UCSD-AML1 (cell line): ENCODE results near the gene SMCR8.
A peak's percentile ranks its signal among the peaks of the same experiment; 100 is the strongest.
"Not testable (repeated sequence)": the region's sequence is repeated elsewhere in the genome, so short reads cannot be mapped to it uniquely, and the experiment has no call there.

ENCODE experiments used
- DNase-seq: peaks from one replicate; lab custom pipeline; 2025; ENCODE audit not compliant: unreplicated experiment; lab: John Stamatoyannopoulos, UW

Gene SMCR8, protein sequence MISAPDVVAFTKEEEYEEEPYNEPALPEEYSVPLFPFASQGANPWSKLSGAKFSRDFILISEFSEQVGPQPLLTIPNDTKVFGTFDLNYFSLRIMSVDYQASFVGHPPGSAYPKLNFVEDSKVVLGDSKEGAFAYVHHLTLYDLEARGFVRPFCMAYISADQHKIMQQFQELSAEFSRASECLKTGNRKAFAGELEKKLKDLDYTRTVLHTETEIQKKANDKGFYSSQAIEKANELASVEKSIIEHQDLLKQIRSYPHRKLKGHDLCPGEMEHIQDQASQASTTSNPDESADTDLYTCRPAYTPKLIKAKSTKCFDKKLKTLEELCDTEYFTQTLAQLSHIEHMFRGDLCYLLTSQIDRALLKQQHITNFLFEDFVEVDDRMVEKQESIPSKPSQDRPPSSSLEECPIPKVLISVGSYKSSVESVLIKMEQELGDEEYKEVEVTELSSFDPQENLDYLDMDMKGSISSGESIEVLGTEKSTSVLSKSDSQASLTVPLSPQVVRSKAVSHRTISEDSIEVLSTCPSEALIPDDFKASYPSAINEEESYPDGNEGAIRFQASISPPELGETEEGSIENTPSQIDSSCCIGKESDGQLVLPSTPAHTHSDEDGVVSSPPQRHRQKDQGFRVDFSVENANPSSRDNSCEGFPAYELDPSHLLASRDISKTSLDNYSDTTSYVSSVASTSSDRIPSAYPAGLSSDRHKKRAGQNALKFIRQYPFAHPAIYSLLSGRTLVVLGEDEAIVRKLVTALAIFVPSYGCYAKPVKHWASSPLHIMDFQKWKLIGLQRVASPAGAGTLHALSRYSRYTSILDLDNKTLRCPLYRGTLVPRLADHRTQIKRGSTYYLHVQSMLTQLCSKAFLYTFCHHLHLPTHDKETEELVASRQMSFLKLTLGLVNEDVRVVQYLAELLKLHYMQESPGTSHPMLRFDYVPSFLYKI

DNA sequence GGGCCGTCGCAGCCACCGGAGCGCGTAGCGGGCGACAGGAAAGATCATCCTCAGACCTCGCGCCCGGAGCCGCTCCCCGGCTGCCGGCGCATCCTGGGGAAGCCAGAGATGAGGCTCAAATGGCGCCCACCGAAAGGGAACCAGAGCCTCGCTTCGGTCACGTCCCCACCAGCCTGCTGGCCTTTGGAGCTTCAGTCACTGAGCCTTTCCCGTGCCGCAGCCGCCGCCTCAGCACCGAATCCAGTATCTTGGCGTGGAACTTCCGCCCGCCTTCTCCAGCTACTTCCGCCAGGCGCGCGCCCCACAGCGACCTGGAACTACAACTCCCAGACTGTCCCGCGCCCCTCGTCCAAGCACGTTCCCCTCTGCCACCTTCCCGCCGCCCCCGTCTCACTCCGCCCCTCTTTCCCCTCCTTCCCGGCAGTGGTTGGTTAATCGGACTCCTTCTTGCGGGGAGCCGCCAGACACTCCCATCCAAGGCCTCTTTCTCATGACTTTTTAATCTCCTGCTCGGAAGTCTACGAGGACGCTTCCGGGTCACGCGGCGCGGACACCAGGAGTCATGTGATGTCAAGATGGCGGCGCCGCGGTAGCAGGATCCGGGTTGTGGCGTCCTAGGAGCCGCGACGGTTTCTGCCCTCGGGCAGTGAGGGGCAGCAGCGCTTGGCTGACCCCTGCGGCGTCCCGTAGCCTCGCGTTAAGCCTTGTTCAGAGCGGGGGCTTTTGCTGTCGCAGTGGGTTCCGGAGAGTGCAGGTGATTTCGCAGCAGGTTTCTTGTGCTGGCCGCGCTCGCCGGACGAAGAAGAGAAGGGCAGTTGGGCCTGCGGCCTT is at the start of gene SMCR8, which contains the start of gene TOP3A:
SMCR8 (plus strand) TSS at position 563 of the 831 bp plus-strand sequence. CDS start 497 bp downstream, outside the sequence.
TOP3A (minus strand) TSS at position 264 of the 831 bp plus-strand sequence; CDS start at position 48, 216 bp downstream.
- DNase-seq: peak; percentile 97

DNA sequence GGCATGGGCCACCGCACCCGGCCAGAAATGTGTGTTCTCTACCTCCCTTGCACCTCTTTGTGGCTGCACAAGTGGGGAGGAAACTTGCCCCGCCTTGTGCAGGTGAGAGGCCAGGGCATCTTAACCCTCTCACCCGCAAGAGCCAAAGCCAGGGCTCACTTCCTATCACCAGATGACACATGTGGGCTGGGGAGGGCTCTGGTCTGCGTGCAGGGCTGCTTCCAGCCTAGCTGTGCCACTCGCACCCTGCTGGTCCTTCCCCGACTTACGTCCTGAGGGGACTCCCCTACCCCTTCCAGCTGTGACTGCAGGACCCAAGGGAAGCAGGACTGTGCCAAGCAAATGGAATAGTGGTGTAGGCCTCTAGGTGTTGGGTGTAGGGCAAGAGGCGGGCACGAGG is 47.7 kb upstream of the SMCR8 start:
- DNase-seq: no peak

DNA sequence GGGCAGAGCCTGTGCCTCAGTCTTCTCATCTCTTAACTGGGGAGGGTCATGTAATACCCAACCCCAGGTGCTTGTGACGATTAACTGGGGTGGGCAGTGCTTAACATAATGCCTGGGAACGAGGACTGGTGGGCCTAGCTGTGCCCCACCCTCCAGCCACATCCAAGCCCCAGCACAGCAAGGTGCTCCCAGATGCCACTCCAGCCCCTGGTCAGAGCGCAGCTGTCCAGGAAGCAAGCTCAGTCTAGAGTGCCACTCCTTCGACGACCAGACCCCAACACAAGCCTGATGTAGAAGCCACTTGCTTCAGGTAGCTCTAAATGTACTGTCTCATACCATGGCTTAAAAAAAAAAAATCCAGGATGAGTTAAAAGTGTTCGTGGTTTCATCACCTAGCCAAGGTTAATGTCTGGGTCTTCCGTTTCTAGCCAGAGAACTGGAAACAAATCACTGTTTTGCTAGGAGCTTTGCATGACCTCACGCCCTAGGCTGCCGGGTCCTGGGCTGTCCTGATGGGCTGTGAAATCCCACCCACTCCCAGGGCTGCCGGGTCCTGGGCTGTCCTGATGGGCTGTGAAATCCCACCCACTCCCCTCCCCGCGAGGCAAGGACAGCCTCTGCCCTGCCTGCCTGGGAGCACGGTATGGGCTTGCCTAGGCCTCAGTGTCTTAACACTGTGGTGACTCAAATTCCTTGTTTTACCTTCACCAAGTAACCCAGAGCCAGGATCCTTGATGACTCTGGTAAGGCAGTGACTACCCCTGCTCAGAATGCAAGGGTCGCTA is 47.0 kb upstream of the SMCR8 start:
- no peak for DNase-seq

DNA sequence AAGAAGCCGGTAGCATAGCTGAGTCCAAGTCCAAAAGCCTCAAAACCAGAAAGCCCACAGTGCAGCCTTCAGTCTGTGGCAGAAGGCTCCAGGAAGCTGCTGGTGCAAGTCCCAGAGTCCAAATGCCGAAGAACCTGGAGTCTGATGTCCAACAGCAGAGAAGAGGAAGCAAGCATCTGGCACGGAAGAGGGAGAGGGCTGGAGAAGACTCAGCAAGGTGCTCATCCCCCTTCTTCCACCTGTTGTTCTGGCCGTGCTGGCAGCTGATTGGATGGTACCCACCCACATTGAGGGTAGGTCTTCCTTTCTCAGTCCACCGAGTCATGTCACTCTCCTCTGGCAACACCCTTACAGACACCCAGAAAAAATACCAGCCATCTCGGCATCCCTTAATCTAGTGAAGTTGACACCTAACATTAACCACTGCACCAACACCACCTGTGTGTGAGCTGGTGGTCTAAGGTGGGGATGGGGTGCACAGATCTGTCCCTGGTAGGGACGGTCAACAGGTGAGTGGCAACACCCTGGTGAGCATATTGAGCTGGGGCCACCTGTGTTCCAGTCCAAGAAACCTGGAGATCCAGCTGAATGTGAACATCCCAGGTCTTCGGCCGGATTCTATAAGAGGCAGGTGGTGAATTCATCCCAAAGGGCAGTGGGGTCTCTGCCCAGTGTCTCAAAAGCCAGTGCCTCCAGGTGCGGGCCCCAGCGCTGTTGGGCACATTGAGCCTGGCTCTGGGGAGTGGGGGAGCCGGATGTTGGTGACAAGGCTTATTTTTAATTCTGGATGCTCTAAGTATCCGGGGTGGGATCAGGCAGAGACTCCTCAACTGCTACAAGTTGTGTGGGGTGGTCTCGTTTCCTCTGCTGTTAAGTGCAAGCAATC is 44.8 kb upstream of the SMCR8 start:
- no peak for DNase-seq

DNA sequence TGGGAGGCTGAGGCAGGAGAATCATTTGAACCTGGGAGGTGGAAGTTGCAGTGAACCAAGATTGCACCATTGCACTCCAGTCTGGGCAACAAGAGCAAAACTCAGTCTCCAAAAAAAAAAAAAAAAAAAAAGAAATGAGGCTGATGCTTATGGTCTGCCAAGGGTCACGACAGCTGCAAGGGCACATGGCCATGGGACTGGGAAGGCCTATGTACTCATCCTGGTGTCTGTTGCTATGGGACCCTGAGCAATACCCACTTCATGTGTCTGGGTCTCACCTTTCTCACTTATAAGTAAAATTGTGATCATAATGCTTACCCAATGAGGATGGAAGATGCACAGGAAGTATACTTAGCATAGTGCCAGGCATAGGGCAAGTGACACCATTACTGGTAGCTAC is 38.0 kb upstream of the SMCR8 start:
- DNase-seq: no peak

DNA sequence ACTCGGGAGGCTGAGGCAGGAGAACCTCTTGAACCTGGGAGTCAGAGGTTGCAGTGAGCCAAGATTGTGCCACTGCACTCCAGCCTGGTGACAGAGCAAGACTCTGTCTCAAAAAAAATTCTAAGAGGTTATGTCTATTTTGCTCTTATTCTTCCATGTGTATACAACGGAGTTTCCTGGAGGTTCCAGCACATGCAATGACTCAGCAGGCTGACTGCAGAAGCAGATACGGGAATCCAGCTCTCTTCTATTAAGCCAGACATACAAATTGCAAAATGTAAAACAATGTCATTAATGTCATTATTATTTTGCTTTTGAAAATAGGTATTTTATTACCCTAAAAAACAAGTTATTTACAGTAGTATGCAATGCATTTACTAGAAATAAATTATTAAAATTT is 36.2 kb upstream of the SMCR8 start:
- DNase-seq: no peak

DNA sequence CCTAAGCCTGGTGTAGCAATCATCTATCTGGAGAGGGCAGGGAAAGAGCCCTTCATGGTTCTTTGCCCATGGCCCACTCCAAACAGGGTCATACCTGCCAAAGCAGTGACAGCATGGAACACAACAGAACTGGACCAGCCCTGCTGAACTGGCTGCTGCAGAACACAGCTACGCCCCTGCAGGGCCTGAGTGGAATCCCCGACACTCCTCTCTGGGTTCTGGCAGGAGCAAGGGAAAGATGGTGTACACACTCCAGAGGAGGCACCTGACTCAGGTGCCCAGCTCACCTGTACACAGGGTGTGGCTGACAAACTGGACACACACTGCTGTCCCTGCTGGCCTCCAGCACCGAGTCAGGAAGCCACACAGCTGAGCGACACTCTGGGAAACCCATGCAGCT is 34.8 kb upstream of the SMCR8 start:
- no peak for DNase-seq

DNA sequence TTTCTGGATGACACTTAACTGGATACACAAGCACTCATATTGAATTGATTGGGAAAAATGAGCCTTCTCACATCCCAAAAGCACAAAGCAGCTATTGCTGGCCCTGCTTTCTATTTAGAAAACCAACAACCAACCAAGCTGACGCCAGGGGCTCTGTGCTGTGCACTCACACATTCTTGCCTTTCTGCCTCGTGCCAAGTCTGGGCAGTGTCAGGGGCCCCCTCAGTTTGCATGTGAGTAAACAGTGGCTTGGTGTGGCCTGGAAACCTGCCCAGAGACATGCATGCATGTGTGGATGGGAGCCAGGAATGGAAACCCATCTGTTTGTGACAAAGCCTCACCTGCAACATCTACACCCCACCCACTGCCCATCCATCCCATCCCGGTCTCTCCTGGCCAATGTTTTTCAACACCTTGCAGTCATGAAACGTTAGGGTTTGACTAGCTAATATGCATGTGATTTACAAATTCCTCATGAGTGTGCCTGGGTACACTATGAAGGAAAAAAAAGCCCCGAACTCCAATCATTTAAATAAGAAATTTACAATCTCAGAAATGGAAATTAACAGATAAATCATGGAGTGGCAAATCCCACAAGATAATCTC is 34.2 kb upstream of the SMCR8 start:
- DNase-seq: no peak

DNA sequence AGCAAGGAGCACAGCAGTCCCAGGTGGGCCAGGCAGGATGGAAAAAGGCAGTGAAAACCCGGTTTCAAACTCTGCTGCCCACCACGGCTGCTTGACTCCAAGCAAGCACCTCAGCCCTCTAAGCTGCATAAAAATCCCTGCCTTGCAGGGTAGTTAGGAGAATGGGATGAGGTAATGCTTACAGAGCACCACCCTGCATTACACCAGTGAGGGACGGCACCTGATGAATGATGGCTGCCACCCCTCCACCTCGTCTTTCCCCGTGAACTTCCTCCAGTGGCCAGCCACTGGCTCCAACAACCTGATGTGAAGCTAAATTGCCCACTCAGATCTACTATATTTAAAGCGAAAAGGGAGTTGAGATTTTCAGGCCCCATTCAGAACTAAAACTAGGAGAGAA is 33.3 kb upstream of the SMCR8 start:
- no peak for DNase-seq

DNA sequence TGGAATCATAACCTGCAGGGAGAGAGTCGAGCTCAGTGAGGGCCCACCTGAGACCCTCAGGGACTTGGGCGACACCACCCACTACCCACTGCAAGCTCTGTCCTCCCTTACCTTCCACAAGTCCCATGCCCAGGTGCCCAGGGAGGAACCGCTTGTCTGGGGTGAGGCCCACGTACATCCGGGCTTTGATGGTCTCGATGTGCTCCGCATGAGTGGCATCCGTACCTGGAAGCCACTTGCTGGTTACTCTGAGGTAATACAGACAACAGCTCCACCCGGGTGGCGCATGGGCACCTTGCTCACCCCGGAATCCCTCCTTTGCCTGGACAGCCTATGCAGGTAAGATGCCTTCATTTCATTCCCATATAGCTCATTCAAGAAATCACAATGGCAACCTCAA is 29.8 kb upstream of the SMCR8 start:
- DNase-seq: no peak

DNA sequence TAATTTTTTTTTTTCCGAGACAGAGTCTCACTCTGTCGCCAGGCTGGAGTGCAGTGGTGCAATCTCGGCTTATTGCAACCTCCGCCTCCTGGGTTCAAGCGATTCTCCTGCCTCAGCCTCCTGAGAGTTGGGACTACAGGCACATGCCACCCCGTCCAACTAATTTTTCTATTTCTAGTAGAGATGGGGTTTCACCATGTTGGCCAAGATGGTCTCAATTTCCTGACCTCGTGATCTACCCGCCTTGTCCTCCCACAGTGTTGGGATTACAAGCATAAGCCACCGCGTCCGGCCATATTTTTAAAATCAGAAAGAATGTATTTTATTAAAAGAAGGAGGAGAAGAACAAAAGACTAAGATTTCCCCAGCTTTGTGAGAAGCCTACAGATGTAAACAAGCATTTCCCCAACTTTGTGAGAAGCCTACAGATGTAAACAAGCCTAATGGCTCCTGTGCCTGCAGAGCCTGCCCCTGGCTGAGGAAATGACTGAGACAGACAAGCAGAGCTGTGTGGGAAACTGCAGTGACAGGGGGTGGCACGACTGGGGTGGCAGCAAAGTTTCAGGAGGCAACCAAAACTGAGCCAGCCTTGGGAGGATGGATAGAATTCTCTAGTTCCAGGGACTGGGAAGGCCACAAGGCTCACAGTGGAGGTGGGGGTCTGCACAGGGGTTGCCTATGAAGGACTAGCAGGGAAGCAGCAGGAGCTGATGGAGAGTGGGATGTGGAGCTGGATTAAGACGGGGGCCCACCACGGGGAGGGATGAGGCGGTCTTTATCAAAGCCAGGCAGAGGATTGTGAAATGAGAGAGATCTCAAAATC is 23.2 kb upstream of the SMCR8 start:
- DNase-seq: no peak

DNA sequence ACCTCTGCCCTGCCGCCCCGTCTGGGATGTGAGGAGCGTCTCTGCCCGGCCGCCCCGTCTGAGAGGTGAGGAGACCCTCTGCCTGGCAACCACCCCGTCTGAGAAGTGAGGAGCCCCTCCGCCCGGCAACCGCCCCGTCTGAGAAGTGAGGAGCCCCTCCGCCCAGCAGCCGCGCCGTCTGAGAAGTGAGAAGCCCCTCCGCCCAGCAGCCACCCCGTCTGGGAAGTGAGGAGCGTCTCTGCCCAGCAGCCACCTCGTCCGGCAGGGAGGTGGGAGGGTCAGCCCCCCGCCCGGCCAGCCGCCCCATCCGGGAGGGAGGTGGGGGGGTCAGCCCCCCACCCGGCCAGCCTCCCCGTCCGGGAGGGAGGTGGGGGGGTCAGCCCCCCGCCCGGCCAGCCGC is 17.0 kb upstream of the SMCR8 start:
- not testable (repeated sequence) for DNase-seq

DNA sequence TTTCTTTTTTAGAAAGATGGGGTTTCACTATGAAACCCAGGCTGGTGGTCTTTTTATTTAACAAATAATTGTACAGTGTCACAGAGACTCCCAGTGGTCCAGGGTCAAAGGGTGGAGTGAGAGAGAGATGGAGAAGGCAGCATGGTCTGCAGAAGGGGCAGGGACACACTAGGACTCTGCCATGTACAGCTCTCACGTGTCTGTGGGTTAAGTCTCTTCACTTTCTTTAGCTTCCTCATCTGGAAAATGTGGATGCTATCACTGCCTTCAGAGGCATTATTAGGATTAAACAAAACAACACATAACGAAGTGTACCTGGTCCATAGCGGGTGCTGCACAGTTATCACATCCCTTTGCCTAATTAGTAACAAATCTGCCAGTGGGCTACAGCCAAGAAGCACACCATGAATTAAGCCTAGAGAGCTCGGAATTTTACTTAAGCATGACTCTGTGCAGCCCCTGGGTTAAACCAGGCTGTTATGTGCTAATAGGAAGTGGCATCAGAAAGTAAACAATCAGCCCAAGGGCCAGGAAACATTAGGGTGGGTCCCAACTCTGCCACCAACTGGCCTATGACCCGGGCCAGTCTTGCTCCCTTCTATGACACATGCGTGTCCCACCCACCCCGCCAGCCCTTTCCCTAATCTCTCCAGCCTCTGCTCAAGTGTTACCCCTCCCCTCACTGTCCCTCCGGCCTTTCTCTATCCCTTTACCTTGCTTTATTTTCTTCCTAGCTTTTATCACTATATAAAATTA is 14.2 kb upstream of the SMCR8 start:
- no peak for DNase-seq

DNA sequence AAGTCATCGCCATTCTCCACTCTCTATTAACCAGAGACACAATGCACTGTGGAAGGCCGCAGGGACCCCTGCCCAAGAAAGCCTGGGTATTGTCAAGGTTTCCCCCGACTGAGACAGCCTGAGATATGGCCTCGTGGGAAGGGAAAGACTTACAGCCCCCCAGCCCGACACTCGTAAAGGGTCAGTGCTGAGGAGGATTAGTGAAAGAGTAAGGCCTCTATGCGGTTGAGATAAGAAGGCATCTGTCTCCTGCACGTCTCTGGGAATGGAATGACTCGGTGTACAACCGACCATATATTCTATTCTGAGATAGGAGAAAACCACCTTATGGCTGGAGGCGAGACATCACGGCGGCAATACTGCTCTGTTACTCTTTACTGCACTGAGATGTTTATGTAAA is 11.9 kb upstream of the SMCR8 start:
- not testable (repeated sequence) for DNase-seq

DNA sequence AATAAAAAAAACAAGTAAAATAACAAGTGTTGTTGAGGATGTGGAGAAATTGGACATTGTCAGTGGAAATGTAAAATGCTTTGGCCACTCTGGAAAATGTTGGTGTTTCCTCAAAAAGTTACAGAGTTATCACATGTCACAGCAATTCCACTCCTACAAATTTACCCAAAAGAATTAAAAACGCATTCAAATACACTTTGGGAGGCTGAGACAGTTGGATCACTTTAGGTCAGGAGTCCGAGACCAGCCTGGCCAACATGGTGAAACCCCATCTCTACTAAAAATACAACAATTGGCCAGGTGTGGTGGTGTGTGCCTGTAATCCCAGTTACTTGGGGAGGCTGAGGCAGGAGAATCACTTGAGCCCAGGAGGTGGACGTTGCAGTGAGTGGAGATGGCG is 5.9 kb upstream of the SMCR8 start:
- DNase-seq: no peak

DNA sequence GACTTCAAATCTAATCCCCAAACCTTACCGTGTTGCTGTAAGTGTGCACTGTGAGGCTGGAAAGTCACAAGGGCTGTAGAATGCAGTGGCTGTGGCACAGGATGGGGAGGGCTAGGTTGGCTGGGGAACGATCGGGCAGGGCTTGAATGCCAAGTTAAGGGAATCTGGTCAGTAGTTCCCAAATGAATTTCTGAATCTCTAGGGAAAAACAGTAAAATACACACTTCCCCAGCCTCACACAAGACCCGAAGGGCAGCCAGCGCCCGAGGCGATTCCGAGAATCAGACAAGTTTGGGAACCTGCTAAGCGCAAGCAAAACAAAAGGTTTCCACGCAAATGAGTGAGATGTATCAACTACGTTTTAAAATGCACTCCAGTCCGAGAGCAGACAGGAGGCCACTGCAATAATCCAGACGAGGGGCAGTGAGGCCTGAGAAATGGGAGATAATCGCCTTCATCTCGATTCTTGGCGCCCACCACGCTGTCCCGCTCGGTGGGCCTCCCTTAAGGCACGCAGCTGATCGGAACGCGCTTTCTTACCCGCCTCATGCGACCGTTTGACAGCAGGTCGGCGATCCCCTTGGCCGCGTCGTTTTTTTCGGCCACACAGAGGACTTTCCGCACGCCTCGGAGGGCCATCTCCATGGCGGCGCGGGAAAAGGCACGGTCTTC is 898 bp upstream of the SMCR8 start:
- no peak for DNase-seq

DNA sequence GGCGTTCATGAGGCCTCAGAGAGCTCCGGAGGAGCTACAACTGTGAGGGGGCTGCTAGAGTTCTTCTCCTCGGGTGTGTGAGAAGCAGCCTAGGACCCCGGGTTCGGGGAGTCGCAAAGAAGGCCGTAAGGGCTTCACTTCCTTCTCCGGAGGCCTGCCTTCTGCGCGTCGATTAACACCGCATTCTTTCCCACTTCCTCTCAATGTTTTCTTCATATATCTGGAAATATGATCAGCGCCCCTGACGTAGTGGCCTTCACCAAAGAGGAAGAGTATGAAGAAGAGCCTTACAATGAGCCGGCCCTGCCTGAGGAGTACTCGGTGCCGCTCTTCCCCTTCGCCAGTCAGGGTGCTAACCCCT is 449 bp downstream of the SMCR8 start:
- no peak for DNase-seq
